Erythroblast (primary cell): Measurements from ENCODE around the gene ATOH8.

Source experiments
- GATA1 ChIP-seq: IDR thresholded peaks from 2 replicates; pipeline ENCODE4 v1.6.1; 2011; ENCODE audit warnings: low read depth, mild to moderate bottlenecking, control low read depth, low read length, moderate library complexity
- POLR2A ChIP-seq: IDR thresholded peaks from 2 replicates; pipeline ENCODE4 v1.6.1; 2011; ENCODE audit warnings: mild to moderate bottlenecking, low read length

DNA sequence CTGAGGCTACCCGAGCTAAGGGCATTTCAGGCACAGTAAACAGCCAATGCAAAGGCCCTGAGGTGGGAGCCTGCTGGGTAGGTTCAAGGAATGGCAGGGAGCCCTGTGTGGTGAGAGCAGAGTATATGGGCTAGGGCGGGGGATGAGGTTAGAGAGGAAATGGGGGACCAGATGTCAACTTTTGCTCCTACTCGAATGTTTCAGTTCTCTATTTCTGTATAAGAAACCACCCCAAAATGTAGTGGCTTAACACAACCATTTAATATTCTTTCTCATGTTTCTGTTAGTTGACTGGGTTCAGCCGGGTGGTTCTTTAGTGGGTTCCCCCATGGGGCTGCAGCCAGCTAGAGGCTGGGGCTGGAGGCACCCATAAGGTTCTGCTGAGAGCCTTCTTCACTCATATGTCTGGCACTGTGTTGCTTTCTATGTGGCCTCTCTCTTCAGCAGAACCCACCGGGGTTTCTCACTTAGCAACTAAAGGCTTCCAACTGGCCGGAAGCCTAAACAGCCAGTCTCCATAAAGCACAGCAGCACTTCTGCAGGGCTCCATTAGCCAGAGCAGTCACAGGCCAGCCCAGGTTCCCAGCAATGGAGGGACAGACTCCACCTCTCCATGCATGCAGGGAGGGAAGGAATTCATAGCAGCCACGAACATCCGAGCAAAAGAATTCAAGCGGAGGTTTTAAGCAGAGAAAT, 5.6 kb upstream of the ATOH8 start:
- TF ChIP-seq POLR2A (no peak), GATA1 (no peak)
